PC-9 (cell line): Measurements from ENCODE around the gene NKAIN2. TPM values are rescaled to one million over a fixed set of nuclear protein-coding genes. Genes with fewer than 3 reads are reported as not detected.

Experiments
- BruUV-seq: library from RNA; stranded (reverse); fragments of 400-500 nt; replicated peaks from 2 replicates; lab custom pipeline; 2021; lab: Mats Ljungman, UMichigan
- CTCF ChIA-PET: fragments of 300-600 bp; sonication (Branson Sonifier 250); formaldehyde crosslinking; loops from one replicate; lab custom pipeline; 2022; ENCODE audit warnings: antibody characterized with exemption; lab: Charles Lee
- POLR2A ChIA-PET: fragments of 300-600 bp; sonication (Branson Sonifier 250); formaldehyde crosslinking; loops from one replicate; lab custom pipeline; 2022; ENCODE audit warnings: antibody characterized with exemption; ENCODE audit not compliant: unreplicated experiment; lab: Charles Lee
- DNase-seq, 2 experiments: peaks; one replicate each; pipeline versions ENCODE4 v3.0.0 to v3.0.0-alpha.2; 2015 to 2022; ENCODE audit warnings: mixed read lengths in 1 of 2
- H2AFZ ChIP-seq: fragments of 200-600 bp; sonication (generic); 2 replicates; pipeline ENCODE4 v1.8.1; 2017; ENCODE audit warnings: antibody characterized with exemption
- H3F3A ChIP-seq: fragments of 200-600 bp; sonication (generic); 2 replicates; pipeline ENCODE4 v1.8.1; 2017; ENCODE audit warnings: antibody characterized with exemption, mild to moderate bottlenecking, low read depth; ENCODE audit not compliant: insufficient read depth
- H3K27ac ChIP-seq: fragments of 200-600 bp; sonication (generic); 2 replicates; pipeline ENCODE4 v1.6.1; 2016; ENCODE audit warnings: mixed run types
- H3K27me3 ChIP-seq: fragments of 200-600 bp; sonication (generic); 2 replicates; pipeline ENCODE4 v1.6.1; 2016; ENCODE audit warnings: low read depth, mixed run types; ENCODE audit not compliant: insufficient read depth
- H3K36me3 ChIP-seq: fragments of 200-600 bp; sonication (generic); 2 replicates; pipeline ENCODE4 v1.6.1; 2016; ENCODE audit warnings: low read depth, mixed run types
- H3K4me1 ChIP-seq: fragments of 200-600 bp; sonication (generic); replicated peaks from 2 replicates; pipeline ENCODE4 v1.6.1; 2016; ENCODE audit warnings: mixed run types; ENCODE audit not compliant: insufficient read depth
- H3K4me2 ChIP-seq: fragments of 200-600 bp; sonication (generic); 2 replicates; pipeline ENCODE4 v1.6.1; 2017; ENCODE audit warnings: mixed run types
- H3K4me3 ChIP-seq: fragments of 200-600 bp; sonication (generic); 2 replicates; pipeline ENCODE4 v1.6.1; 2016; ENCODE audit warnings: mixed run types
- H3K79me2 ChIP-seq: fragments of 200-600 bp; sonication (generic); 2 replicates; pipeline ENCODE4 v1.6.1; 2017; ENCODE audit warnings: low read depth, mixed run types
- H3K9me2 ChIP-seq: fragments of 200-600 bp; sonication (generic); 2 replicates; pipeline ENCODE4 v1.8.1; 2017; ENCODE audit warnings: mild to moderate bottlenecking; ENCODE audit not compliant: insufficient read depth
- H3K9me3 ChIP-seq: fragments of 200-600 bp; sonication (generic); 2 replicates; pipeline ENCODE4 v1.8.1; 2016; ENCODE audit warnings: low read depth; ENCODE audit not compliant: insufficient read depth
- H4K20me1 ChIP-seq: fragments of 200-600 bp; sonication (generic); 2 replicates; pipeline ENCODE4 v1.8.1; 2017; ENCODE audit not compliant: insufficient read depth
- CTCF ChIP-seq: fragments of 200-600 bp; sonication (generic); conservative IDR thresholded peaks from 2 replicates; pipeline ENCODE4 v1.6.1; 2017; ENCODE audit warnings: mixed run types, antibody characterized with exemption, mild to moderate bottlenecking, moderate library complexity
- EZH2 ChIP-seq: fragments of 200-600 bp; sonication (generic); IDR thresholded peaks from 2 replicates; pipeline ENCODE4 v1.8.0; 2017; ENCODE audit warnings: antibody characterized with exemption, low read depth
- intact Hi-C: fragments of 100-400 bp; cut with micrococcal nuclease; formaldehyde crosslinking; loops from one replicate; pipeline ENCODE4 v1.10.0; 2022; ENCODE audit not compliant: unreplicated experiment
- total RNA-seq: library from RNA; stranded (reverse); gene quantifications from 2 replicates; pipeline ENCODE4 v1.2.3, GENCODE V29; 2021

The NKAIN2 gene
- total RNA-seq, 1 experiment from 2014 or later: not detected

DNA sequence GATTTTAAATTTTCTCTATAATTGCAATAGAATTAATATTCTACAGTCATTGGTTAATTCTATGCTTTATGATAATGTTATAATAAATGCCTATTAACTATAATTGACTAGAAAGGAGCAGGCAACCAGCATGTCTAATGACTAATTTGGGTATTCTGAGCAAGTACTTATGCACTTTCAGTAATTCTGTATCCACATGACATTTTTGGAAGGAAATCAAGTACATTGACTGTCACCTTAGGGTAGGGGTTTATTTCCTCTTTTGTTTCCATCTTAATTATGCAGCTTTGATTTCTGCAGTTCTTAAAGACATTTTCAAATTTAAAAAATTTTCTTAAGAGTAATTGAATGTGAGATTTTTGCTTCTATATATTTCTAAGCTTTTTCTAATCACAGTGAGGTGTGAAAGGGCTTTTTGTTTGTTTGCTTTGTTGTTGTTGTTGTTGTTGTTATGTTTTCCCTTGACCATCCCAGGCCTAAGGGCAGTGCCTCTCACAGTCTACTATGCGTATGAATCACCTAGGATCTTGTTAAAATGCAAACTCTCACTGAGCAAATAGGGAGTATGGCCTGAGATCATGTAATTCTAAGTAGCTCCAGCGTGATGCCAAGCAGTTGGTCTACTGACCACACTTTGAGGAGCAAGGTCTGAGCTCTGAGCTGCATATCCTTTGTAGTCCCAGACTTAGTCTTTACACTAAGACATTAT lies 691.4 kb downstream of the NKAIN2 start:
- Histone ChIP-seq H3K27me3 (no peaks in the 10 kb centered on the region), H4K20me1 (no peaks in the 10 kb centered on the region), H3K9me2 (no peaks in the 10 kb centered on the region), H3K9me3 (no peaks in the 10 kb centered on the region), H3K4me3 (no peak overlapping the region), H2AFZ (no peak overlapping the region; the same call in 1 of the 2 replicates), H3K4me1 (no peaks in the 10 kb centered on the region), H3F3A (no peaks in the 10 kb centered on the region), H3K36me3 (no peaks in the 10 kb centered on the region), H3K79me2 (no peaks in the 10 kb centered on the region), H3K4me2 (no peak overlapping the region), H3K27ac (no peak overlapping the region)
- no TSS peak for BruUV-seq
- ChIA-PET POLR2A (interaction anchor here (0.6 kb wide), 1 partner anchor 20 kb away, joined by 3 read pairs; no protein-coding TSS in a partner anchor), CTCF (no interaction called here)
- DNase-seq: no peak
- TF ChIP-seq EZH2 (no peak), CTCF (no peak)
- intact Hi-C loops: no loop called here

GRCh38 chr6:124495665-124496190 lies 692.1 kb downstream of the NKAIN2 start:
- Histone ChIP-seq H3K27me3 (no peaks in the 10 kb centered on the region), H3F3A (no peaks in the 10 kb centered on the region), H3K4me2 (no peak overlapping the region), H3K9me2 (no peaks in the 10 kb centered on the region), H3K4me1 (no peaks in the 10 kb centered on the region), H3K36me3 (no peaks in the 10 kb centered on the region), H2AFZ (no peak overlapping the region), H3K9me3 (no peaks in the 10 kb centered on the region), H3K4me3 (no peak overlapping the region), H3K79me2 (no peaks in the 10 kb centered on the region), H4K20me1 (no peaks in the 10 kb centered on the region), H3K27ac (no peak overlapping the region)
- BruUV-seq: no TSS peak
- CTCF ChIA-PET: no interaction called here
- no peak for DNase-seq
- intact Hi-C loops: no loop called here
- TF ChIP-seq CTCF (no peak), EZH2 (no peak)
- POLR2A ChIA-PET: interaction anchor here (0.6 kb wide), 1 partner anchor 21 kb away, joined by 3 read pairs; no protein-coding TSS in a partner anchor

DNA sequence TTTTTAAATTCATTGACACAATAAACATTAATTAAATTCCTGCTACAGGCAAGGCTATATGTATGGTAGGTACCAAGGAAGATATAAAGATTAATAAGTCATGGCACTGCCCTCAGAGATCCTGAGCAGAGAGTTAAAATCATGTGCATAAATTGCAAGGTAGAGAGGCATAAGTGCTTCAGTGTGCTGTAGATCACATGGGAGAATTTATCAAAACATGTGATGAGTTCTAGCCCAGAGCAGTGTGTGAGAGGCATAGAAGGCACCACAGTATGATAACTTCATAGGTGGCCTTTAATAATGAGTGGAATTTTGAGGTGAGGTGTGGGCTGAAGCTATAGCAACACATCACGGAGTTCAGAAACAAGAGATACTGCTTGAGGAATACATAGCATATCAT lies 692.7 kb downstream of the NKAIN2 start:
- H3F3A ChIP-seq: no peaks in the 10 kb centered on the region
- no peak overlapping the region for H3K4me2 ChIP-seq
- H4K20me1 ChIP-seq: no peaks in the 10 kb centered on the region
- ChIA-PET CTCF (no interaction called here), POLR2A (no interaction called here)
- no peaks in the 10 kb centered on the region for H3K9me2 ChIP-seq
- no peak overlapping the region for H3K27ac ChIP-seq
- no TSS peak for BruUV-seq
- no peak overlapping the region for H3K4me3 ChIP-seq
- no peaks in the 10 kb centered on the region for H3K27me3 ChIP-seq
- TF ChIP-seq EZH2 (no peak), CTCF (no peak)
- no peak for DNase-seq
- no peaks in the 10 kb centered on the region for H3K79me2 ChIP-seq
- intact Hi-C loops: no loop called here
- no peaks in the 10 kb centered on the region for H3K36me3 ChIP-seq
- no peaks in the 10 kb centered on the region for H3K4me1 ChIP-seq
- no peak overlapping the region for H2AFZ ChIP-seq
- no peaks in the 10 kb centered on the region for H3K9me3 ChIP-seq
